MM.1S (cell line): ENCODE data around the gene TERT.
A peak's percentile ranks its signal among the peaks of the same experiment; 100 is the strongest.
"Not testable (repeated sequence)": the region's sequence is repeated elsewhere in the genome, so short reads cannot be mapped to it uniquely, and the experiment has no call there.

Experiments
- DNase-seq: peaks from one replicate; pipeline ENCODE4 v3.0.0-alpha.2; 2015
- H2AFZ ChIP-seq: fragments of 300-600 bp; sonication (generic); 2 replicates; pipeline ENCODE4 v1.6.0; 2016; ENCODE audit warnings: antibody characterized with exemption, low read length
- H3F3A ChIP-seq: fragments of 300-600 bp; sonication (generic); 2 replicates; pipeline ENCODE4 v1.6.1; 2016; ENCODE audit warnings: mild to moderate bottlenecking, antibody characterized with exemption, low read length, moderate library complexity, mixed read lengths; ENCODE audit not compliant: insufficient read depth
- H3K27ac ChIP-seq: fragments of 300-600 bp; sonication (generic); 2 replicates; pipeline ENCODE4 v1.5.1; 2016; ENCODE audit warnings: mild to moderate bottlenecking, low read length
- H3K27me3 ChIP-seq: fragments of 300-600 bp; sonication (generic); replicated peaks from 2 replicates; pipeline ENCODE4 v1.6.0; 2016; ENCODE audit warnings: low read length; ENCODE audit not compliant: insufficient read depth
- H3K36me3 ChIP-seq: fragments of 300-600 bp; sonication (generic); replicated peaks from 2 replicates; pipeline ENCODE4 v1.6.1; 2016; ENCODE audit warnings: mild to moderate bottlenecking, low read length, mixed read lengths; ENCODE audit not compliant: insufficient read depth
- H3K4me1 ChIP-seq: fragments of 300-600 bp; sonication (generic); 2 replicates; pipeline ENCODE4 v1.6.1; 2016; ENCODE audit warnings: low read length, mixed read lengths
- H3K4me2 ChIP-seq: fragments of 300-600 bp; sonication (generic); 2 replicates; pipeline ENCODE4 v1.6.0; 2016; ENCODE audit warnings: low read depth, low read length
- H3K4me3 ChIP-seq: fragments of 300-600 bp; sonication (generic); 2 replicates; pipeline ENCODE4 v1.5.1; 2016; ENCODE audit warnings: low read length, mixed read lengths
- H3K79me2 ChIP-seq: fragments of 300-600 bp; sonication (generic); 2 replicates; pipeline ENCODE4 v1.6.1; 2016; ENCODE audit warnings: mixed run types, low read length, mixed read lengths
- H3K9ac ChIP-seq: fragments of 300-600 bp; sonication (generic); 2 replicates; pipeline ENCODE4 v1.6.1; 2016; ENCODE audit warnings: low read length, mixed read lengths
- H3K9me2 ChIP-seq: fragments of 300-600 bp; sonication (generic); replicated peaks from 2 replicates; pipeline ENCODE4 v1.6.1; 2016; ENCODE audit warnings: mild to moderate bottlenecking, low read length, mixed read lengths; ENCODE audit not compliant: insufficient read depth
- H3K9me3 ChIP-seq: fragments of 300-600 bp; sonication (generic); replicated peaks from 2 replicates; pipeline ENCODE4 v1.6.1; 2016; ENCODE audit warnings: mild to moderate bottlenecking, low read length, mixed read lengths; ENCODE audit not compliant: insufficient read depth
- H4K20me1 ChIP-seq: fragments of 300-600 bp; sonication (generic); 2 replicates; pipeline ENCODE4 v1.6.1; 2016; ENCODE audit warnings: mild to moderate bottlenecking, low read length, moderate library complexity, mixed read lengths; ENCODE audit not compliant: insufficient read depth
- CTCF ChIP-seq: fragments of 300-600 bp; sonication (generic); IDR thresholded peaks from 2 replicates; pipeline ENCODE4 v1.5.1; 2016; ENCODE audit warnings: antibody characterized with exemption, low read length, mixed read lengths
- EZH2 ChIP-seq: fragments of 300-600 bp; sonication (generic); optimal IDR thresholded peaks from 2 replicates; pipeline ENCODE3; 2017; ENCODE audit warnings: low read depth, mild to moderate bottlenecking, antibody characterized with exemption, low read length, mixed read lengths
- EZH2phosphoT487 ChIP-seq: fragments of 300-600 bp; sonication (generic); IDR thresholded peaks from 2 replicates; pipeline ENCODE4 v1.6.1; 2018; ENCODE audit warnings: antibody characterized with exemption, low read length

TERT gene

GRCh38 chr5:1342268-1342667 lies 47.4 kb upstream of the TERT start:
- peaks cover 51% of the 10 kb centered on the region for H3K4me1 ChIP-seq
- H3K36me3 ChIP-seq, result peaks cover 45% of the 10 kb centered on the region
- peak overlapping the region; percentile 92 for H3K4me2 ChIP-seq
- H3K9me3 ChIP-seq, result no peaks in the 10 kb centered on the region
- peak overlapping the region; percentile 98 for H3K27ac ChIP-seq
- no peaks in the 10 kb centered on the region for H3K27me3 ChIP-seq
- peak overlapping the region; percentile 93 for H3K4me3 ChIP-seq
- DNase-seq, result no peak
- H2AFZ ChIP-seq, result no peak overlapping the region
- no peak for TF ChIP-seq EZH2
- no peak for TF ChIP-seq EZH2phosphoT487
- no peak for TF ChIP-seq CTCF
- H4K20me1 ChIP-seq, result no peaks in the 10 kb centered on the region
- peaks cover 60% of the 10 kb centered on the region for H3F3A ChIP-seq
- H3K79me2 ChIP-seq, result peaks cover 88% of the 10 kb centered on the region
- peak overlapping the region; percentile 98 for H3K9ac ChIP-seq
- no peaks in the 10 kb centered on the region for H3K9me2 ChIP-seq

- no peaks in the 10 kb centered on the region for H3K27me3 ChIP-seq
- H3K4me2 ChIP-seq, result peak overlapping the region; percentile 92
- peak; percentile 97 for DNase-seq
- no peaks in the 10 kb centered on the region for H3K9me2 ChIP-seq
- peaks cover 92% of the 10 kb centered on the region for H3K79me2 ChIP-seq
- H3K9me3 ChIP-seq, result no peaks in the 10 kb centered on the region
- H3K9ac ChIP-seq, result peak overlapping the region; percentile 98
- H4K20me1 ChIP-seq, result no peaks in the 10 kb centered on the region
- no peak overlapping the region for H2AFZ ChIP-seq
- no peak for TF ChIP-seq EZH2phosphoT487
- TF ChIP-seq EZH2, result no peak
- TF ChIP-seq CTCF, result no peak
- H3K4me3 ChIP-seq, result peak overlapping the region; percentile 93
- H3K27ac ChIP-seq, result peak overlapping the region; percentile 98
- peaks cover 47% of the 10 kb centered on the region for H3K36me3 ChIP-seq
- peaks cover 55% of the 10 kb centered on the region for H3K4me1 ChIP-seq
- H3F3A ChIP-seq, result peaks cover 64% of the 10 kb centered on the region
These were observed 47.0 kb upstream of the TERT start for GRCh38 chr5:1341863-1342262.

- Histone ChIP-seq H3K4me3 (peak overlapping the region; percentile 13; the same call in 1 of the 2 replicates), H3K4me2 (peak overlapping the region; percentile 84; the same call in 1 of the 2 replicates), H3K79me2 (peaks cover 98% of the 10 kb centered on the region), H3K4me1 (peaks cover 62% of the 10 kb centered on the region), H3K36me3 (peaks cover 58% of the 10 kb centered on the region), H3F3A (peaks cover 81% of the 10 kb centered on the region), H3K27ac (peak overlapping the region; percentile 98; the same call in 1 of the 2 replicates)
- H4K20me1 ChIP-seq, H3K9ac ChIP-seq, H3K9me3 ChIP-seq, H3K9me2 ChIP-seq, H2AFZ ChIP-seq, H3K27me3 ChIP-seq, DNase-seq: not testable (repeated sequence)
These were observed 44.9 kb upstream of the TERT start for GRCh38 chr5:1339818-1340210.

GRCh38 chr5:1339139-1339817 lies 44.4 kb upstream of the TERT start:
- not testable (repeated sequence) for H2AFZ ChIP-seq, H3K9me3 ChIP-seq, H3K27me3 ChIP-seq, H4K20me1 ChIP-seq, H3K9me2 ChIP-seq, H3K4me3 ChIP-seq, DNase-seq, H3K9ac ChIP-seq
- Histone ChIP-seq H3K4me2 (peak overlapping the region; percentile 34), H3K27ac (peak overlapping the region; percentile 98; the same call in 1 of the 2 replicates), H3F3A (peaks cover 80% of the 10 kb centered on the region), H3K79me2 (peaks cover 100% of the 10 kb centered on the region), H3K4me1 (peaks cover 62% of the 10 kb centered on the region), H3K36me3 (peaks cover 62% of the 10 kb centered on the region)
